Effector memory CD4-positive, alpha-beta T cell (primary cell): Measurements from ENCODE around the gene WDR45B.

ENCODE experiments used
- DNase-seq, 3 donors: peaks; one replicate each; pipeline ENCODE4 v3.0.0-alpha.2; 2020
- H3K27ac ChIP-seq: 2 replicates; pipeline ENCODE4 v1.7.0; 2013; ENCODE audit warnings: mild to moderate bottlenecking, low read length, moderate library complexity; ENCODE audit not compliant: insufficient read depth, poor library complexity, severe bottlenecking
- H3K27me3 ChIP-seq: replicated peaks from 2 replicates; pipeline ENCODE4 v1.7.0; 2013; ENCODE audit warnings: mild to moderate bottlenecking, low read length; ENCODE audit not compliant: insufficient read depth, control insufficient read depth, poor library complexity, severe bottlenecking
- H3K36me3 ChIP-seq: 2 replicates; pipeline ENCODE4 v1.7.0; 2013; ENCODE audit warnings: mild to moderate bottlenecking, low read length, moderate library complexity; ENCODE audit not compliant: control insufficient read depth, insufficient read depth
- H3K4me1 ChIP-seq: 2 replicates; pipeline ENCODE4 v1.7.0; 2013; ENCODE audit warnings: low read length, mild to moderate bottlenecking; ENCODE audit not compliant: control insufficient read depth, insufficient read depth, poor library complexity, severe bottlenecking
- H3K4me3 ChIP-seq: 2 replicates; pipeline ENCODE4 v1.7.0; 2013; ENCODE audit warnings: low read length, low read depth, mild to moderate bottlenecking; ENCODE audit not compliant: insufficient read depth, poor library complexity, severe bottlenecking
- H3K9me3 ChIP-seq: 2 replicates; pipeline ENCODE4 v1.7.0; 2013; ENCODE audit warnings: mild to moderate bottlenecking, low read length, moderate library complexity; ENCODE audit not compliant: control insufficient read depth

Gene WDR45B

GRCh38 chr17:82689077-82689476 lies 40.8 kb upstream of the WDR45B start:
- no peak for DNase-seq
- H3K27me3 ChIP-seq, result no peaks in the 10 kb centered on the region
- H3K27ac ChIP-seq, result no peak overlapping the region
- no peaks in the 10 kb centered on the region for H3K36me3 ChIP-seq
- H3K4me1 ChIP-seq, result no peaks in the 10 kb centered on the region
- H3K4me3 ChIP-seq, result no peak overlapping the region
- no peaks in the 10 kb centered on the region for H3K9me3 ChIP-seq

- H3K4me3 ChIP-seq, result no peak overlapping the region
- no peak overlapping the region for H3K27ac ChIP-seq
- H3K4me1 ChIP-seq, result no peaks in the 10 kb centered on the region
- H3K36me3 ChIP-seq, result no peaks in the 10 kb centered on the region
- no peaks in the 10 kb centered on the region for H3K9me3 ChIP-seq
- DNase-seq, result no peak
- H3K27me3 ChIP-seq, result no peaks in the 10 kb centered on the region
Measured at GRCh38 chr17:82687871-82688270, 39.6 kb upstream of the WDR45B start.

- no peaks in the 10 kb centered on the region for H3K4me1 ChIP-seq
- no peak overlapping the region for H3K27ac ChIP-seq
- H3K27me3 ChIP-seq, result no peaks in the 10 kb centered on the region
- DNase-seq, result no peak
- no peak overlapping the region for H3K4me3 ChIP-seq
- H3K9me3 ChIP-seq, result no peaks in the 10 kb centered on the region
- H3K36me3 ChIP-seq, result no peaks in the 10 kb centered on the region
Measured at GRCh38 chr17:82687375-82687861, 39.2 kb upstream of the WDR45B start.

GRCh38 chr17:82686366-82687324 lies 38.4 kb upstream of the WDR45B start:
- H3K27me3 ChIP-seq, result no peaks in the 10 kb centered on the region
- no peak overlapping the region for H3K27ac ChIP-seq
- no peaks in the 10 kb centered on the region for H3K36me3 ChIP-seq
- DNase-seq, result no peak
- no peaks in the 10 kb centered on the region for H3K4me1 ChIP-seq
- H3K4me3 ChIP-seq, result no peak overlapping the region
- no peaks in the 10 kb centered on the region for H3K9me3 ChIP-seq

- Histone ChIP-seq H3K4me3 (no peak overlapping the region), H3K27me3 (no peaks in the 10 kb centered on the region), H3K9me3 (no peaks in the 10 kb centered on the region), H3K4me1 (no peaks in the 10 kb centered on the region), H3K27ac (no peak overlapping the region), H3K36me3 (no peaks in the 10 kb centered on the region)
- no peak for DNase-seq
Measured at GRCh38 chr17:82685291-82685690, 37.0 kb upstream of the WDR45B start.

- no peak for DNase-seq
- H3K36me3 ChIP-seq, result no peaks in the 10 kb centered on the region
- H3K27me3 ChIP-seq, result no peaks in the 10 kb centered on the region
- no peaks in the 10 kb centered on the region for H3K4me1 ChIP-seq
- no peak overlapping the region for H3K27ac ChIP-seq
- no peak overlapping the region for H3K4me3 ChIP-seq
- no peaks in the 10 kb centered on the region for H3K9me3 ChIP-seq
Measured at GRCh38 chr17:82684228-82684841, 36.1 kb upstream of the WDR45B start.

- no peaks in the 10 kb centered on the region for H3K9me3 ChIP-seq
- no peak overlapping the region for H3K27ac ChIP-seq
- no peaks in the 10 kb centered on the region for H3K27me3 ChIP-seq
- H3K36me3 ChIP-seq, result no peaks in the 10 kb centered on the region
- H3K4me1 ChIP-seq, result no peaks in the 10 kb centered on the region
- no peak overlapping the region for H3K4me3 ChIP-seq
- DNase-seq, result no peak
Measured at GRCh38 chr17:82683534-82683933, 35.3 kb upstream of the WDR45B start.

GRCh38 chr17:82681547-82681946 lies 33.3 kb upstream of the WDR45B start:
- Histone ChIP-seq H3K4me1 (no peaks in the 10 kb centered on the region), H3K36me3 (no peaks in the 10 kb centered on the region), H3K27me3 (no peaks in the 10 kb centered on the region), H3K4me3 (no peak overlapping the region), H3K9me3 (no peaks in the 10 kb centered on the region), H3K27ac (no peak overlapping the region)
- DNase-seq, result no peak

GRCh38 chr17:82679586-82680465 lies 31.6 kb upstream of the WDR45B start:
- no peaks in the 10 kb centered on the region for H3K27me3 ChIP-seq

More at GRCh38 chr17:82679586-82680465, 31.6 kb upstream of the WDR45B start:
- H3K9me3 ChIP-seq, result no peaks in the 10 kb centered on the region
- no peak overlapping the region for H3K27ac ChIP-seq
- no peaks in the 10 kb centered on the region for H3K4me1 ChIP-seq
- DNase-seq, result no peak
- no peaks in the 10 kb centered on the region for H3K36me3 ChIP-seq
- H3K4me3 ChIP-seq, result no peak overlapping the region
